ENCODE measurements around the gene CAMK1D.

CAMK1D gene

GRCh38 chr10:12716042-12716441 lies 366.7 kb downstream of the CAMK1D start:
- H3K9me2 ChIP-seq (replicated peaks; ENCODE audit: control insufficient read depth, low read length): no peaks in the 10 kb centered on the region
- H3K79me2 ChIP-seq (ENCODE audit: control insufficient read depth, low read length): peaks cover 9% of the 10 kb centered on the region
- no peak overlapping the region for H3K4me3 ChIP-seq (ENCODE audit: low read length)
- H3K9me3 ChIP-seq (ENCODE audit: control insufficient read depth, insufficient read depth, low read length): no peaks in the 10 kb centered on the region
- no peak for TF ChIP-seq EZH2phosphoT487 (IDR thresholded peaks at IDR 0.05; ENCODE audit: borderline replicate concordance, low read length)
- no peak for TF ChIP-seq CTCF (IDR thresholded peaks at IDR 0.05; ENCODE audit: low read depth, low read length, poor library complexity, severe bottlenecking)
- H3F3A ChIP-seq (ENCODE audit: control insufficient read depth, insufficient read depth): no peaks in the 10 kb centered on the region
- H4K20me1 ChIP-seq (ENCODE audit: control insufficient read depth, insufficient read depth, low read depth, low read length): peaks cover 7% of the 10 kb centered on the region; the same call in 1 of the 2 replicates
- no peak overlapping the region for H3K27ac ChIP-seq (ENCODE audit: low read depth, low read length)
- no peak overlapping the region for H3K4me2 ChIP-seq (ENCODE audit: low read length)
- H3K36me3 ChIP-seq (ENCODE audit: control insufficient read depth, low read length): peaks cover 4% of the 10 kb centered on the region; the same call in 1 of the 2 replicates
- H3K27me3 ChIP-seq (ENCODE audit: control insufficient read depth, low read length): no peaks in the 10 kb centered on the region
- no peaks in the 10 kb centered on the region for H3K4me1 ChIP-seq (ENCODE audit: control insufficient read depth, low read length)

GRCh38 chr10:12717981-12718707 lies 368.8 kb downstream of the CAMK1D start:
- H3F3A ChIP-seq (ENCODE audit: control insufficient read depth, insufficient read depth): no peaks in the 10 kb centered on the region
- no peak overlapping the region for H3K4me2 ChIP-seq (ENCODE audit: low read length)
- H3K9me2 ChIP-seq (replicated peaks; ENCODE audit: control insufficient read depth, low read length): no peaks in the 10 kb centered on the region
- H3K9me3 ChIP-seq (ENCODE audit: control insufficient read depth, insufficient read depth, low read length): no peaks in the 10 kb centered on the region
- H4K20me1 ChIP-seq (ENCODE audit: control insufficient read depth, insufficient read depth, low read depth, low read length): no peaks in the 10 kb centered on the region
- H3K4me1 ChIP-seq (ENCODE audit: control insufficient read depth, low read length): no peaks in the 10 kb centered on the region
- TF ChIP-seq EZH2phosphoT487 (IDR thresholded peaks at IDR 0.05; ENCODE audit: borderline replicate concordance, low read length) (no peak), CTCF (IDR thresholded peaks at IDR 0.05; ENCODE audit: low read depth, low read length, poor library complexity, severe bottlenecking) (no peak)
- H3K27ac ChIP-seq (ENCODE audit: low read depth, low read length): no peak overlapping the region
- no peaks in the 10 kb centered on the region for H3K27me3 ChIP-seq (ENCODE audit: control insufficient read depth, low read length)
- no peaks in the 10 kb centered on the region for H3K36me3 ChIP-seq (ENCODE audit: control insufficient read depth, low read length)
- H3K79me2 ChIP-seq (ENCODE audit: control insufficient read depth, low read length): no peaks in the 10 kb centered on the region; the same call in 1 of the 2 replicates
- H3K4me3 ChIP-seq (ENCODE audit: low read length): no peak overlapping the region

GRCh38 chr10:12719365-12719764 lies 370.0 kb downstream of the CAMK1D start:
- Histone ChIP-seq H3K4me1 (ENCODE audit: control insufficient read depth, low read length) (no peaks in the 10 kb centered on the region), H3K27me3 (ENCODE audit: control insufficient read depth, low read length) (no peaks in the 10 kb centered on the region), H4K20me1 (ENCODE audit: control insufficient read depth, insufficient read depth, low read depth, low read length) (no peaks in the 10 kb centered on the region), H3K79me2 (ENCODE audit: control insufficient read depth, low read length) (no peaks in the 10 kb centered on the region; the same call in 1 of the 2 replicates), H3K9me2 (replicated peaks; ENCODE audit: control insufficient read depth, low read length) (no peaks in the 10 kb centered on the region), H3F3A (ENCODE audit: control insufficient read depth, insufficient read depth) (no peaks in the 10 kb centered on the region), H3K4me2 (ENCODE audit: low read length) (no peak overlapping the region), H3K27ac (ENCODE audit: low read depth, low read length) (no peak overlapping the region), H3K4me3 (ENCODE audit: low read length) (no peak overlapping the region), H3K36me3 (ENCODE audit: control insufficient read depth, low read length) (no peaks in the 10 kb centered on the region), H3K9me3 (ENCODE audit: control insufficient read depth, insufficient read depth, low read length) (no peaks in the 10 kb centered on the region)
- TF ChIP-seq CTCF (IDR thresholded peaks at IDR 0.05; ENCODE audit: low read depth, low read length, poor library complexity, severe bottlenecking): no peak
- TF ChIP-seq EZH2phosphoT487 (IDR thresholded peaks at IDR 0.05; ENCODE audit: borderline replicate concordance, low read length): no peak

Data from DOHH2 (cell line).